Activated CD4-positive, alpha-beta T cell treated with anti-CD3 and anti-CD28 coated beads for 36 hours (primary cell): ENCODE data around the gene LRRTM2. TPM values are rescaled to one million over a fixed set of nuclear protein-coding genes. Genes with fewer than 3 reads are reported as not detected.

ENCODE experiments used
- ATAC-seq: fragments of 200-7000 bp; cut with Tn5 transposase; one replicate; pipeline ENCODE4 v1.10.0; 2021; ENCODE audit warnings: mild to moderate bottlenecking, moderate library complexity
- CTCF ChIA-PET: fragments of 350-600 bp; sonication (Branson Sonifier 250); formaldehyde crosslinking; loops from one replicate; lab custom pipeline; 2021; ENCODE audit warnings: antibody characterized with exemption; lab: Charles Lee
- POLR2A ChIA-PET: fragments of 350-600 bp; sonication (Branson Sonifier 250); formaldehyde crosslinking; loops from one replicate; lab custom pipeline; 2021; ENCODE audit warnings: antibody characterized with exemption, inconsistent platforms; lab: Charles Lee
- DNase-seq: peaks from one replicate; pipeline ENCODE4 v3.0.0-alpha.2; 2020
- H3K27ac Mint-ChIP-seq: one replicate; pipeline ENCODE4 v1.8.0; 2021; ENCODE audit warnings: mixed read lengths
- H3K27me3 Mint-ChIP-seq: one replicate; pipeline ENCODE4 v1.8.0; 2021; ENCODE audit warnings: mixed read lengths
- H3K36me3 Mint-ChIP-seq: one replicate; pipeline ENCODE4 v1.8.0; 2021; ENCODE audit warnings: low read depth, mixed read lengths
- H3K4me1 Mint-ChIP-seq: one replicate; pipeline ENCODE4 v1.8.0; 2021; ENCODE audit warnings: mixed read lengths
- H3K4me3 Mint-ChIP-seq: one replicate; pipeline ENCODE4 v1.8.0; 2021; ENCODE audit warnings: mild to moderate bottlenecking, moderate library complexity, mixed read lengths
- H3K9me3 Mint-ChIP-seq: one replicate; pipeline ENCODE4 v1.8.0; 2021; ENCODE audit warnings: low read depth, mixed read lengths
- intact Hi-C, 2 experiments: fragments of 100-400 bp; cut with DNase I in 1 of 2; cut with micrococcal nuclease in 1 of 2; formaldehyde crosslinking; loops; one replicate each; pipeline versions ENCODE4 v1.14.2 to v1.15.1; 2022 to 2024; cut with DNase I, micrococcal nuclease
- total RNA-seq, 2 experiments: library from RNA; stranded (reverse); gene quantifications; one replicate each; pipeline ENCODE4 v1.2.3, GENCODE V29; 2021

Gene LRRTM2
- total RNA-seq, 2 experiments from 2014 or later, result 0.05 TPM; not detected in 1

DNA sequence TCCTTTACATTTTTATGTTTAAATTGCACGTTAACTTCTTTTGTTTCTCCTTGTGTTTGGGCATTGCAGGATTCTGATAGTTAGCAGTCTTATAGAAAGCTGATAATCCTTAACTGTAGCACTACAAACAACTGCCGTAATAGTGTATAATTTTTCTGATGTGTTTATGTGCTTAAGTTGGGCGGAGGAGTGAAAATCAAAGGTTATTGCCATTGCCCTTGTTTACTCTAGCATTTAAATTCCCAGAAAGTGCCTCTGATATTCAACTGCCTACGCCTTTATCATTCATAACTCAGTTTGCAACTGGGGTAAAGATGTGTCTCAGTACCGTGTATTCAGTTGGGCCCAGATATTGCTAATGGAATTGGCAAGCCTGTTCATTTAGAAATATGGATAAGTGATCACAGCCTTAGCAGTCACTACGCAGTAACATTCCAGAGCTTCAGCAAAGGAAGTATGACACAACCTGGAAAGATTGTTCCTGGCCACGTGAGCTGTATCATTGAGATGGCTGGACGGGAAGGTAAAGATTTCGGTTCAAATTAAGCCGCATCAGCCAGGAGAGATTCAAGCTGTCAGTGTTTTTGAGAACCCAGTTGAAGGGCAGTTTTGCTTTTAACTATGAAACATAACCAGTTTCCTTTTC is 28.1 kb upstream of the LRRTM2 start:
- intact Hi-C loops, result no loop called here
- DNase-seq (no peak), ATAC-seq (no peak)
- Mint-ChIP-seq H3K9me3 (no peaks in the 10 kb centered on the region), H3K4me1 (peaks cover 13% of the 10 kb centered on the region), H3K4me3 (no peak overlapping the region), H3K27me3 (peaks cover 3% of the 10 kb centered on the region), H3K27ac (no peak overlapping the region), H3K36me3 (peaks cover 3% of the 10 kb centered on the region)
- POLR2A ChIA-PET, result no interaction called here
- CTCF ChIA-PET, result interaction anchor here (0.6 to 0.7 kb wide), 3 partner anchors 69 to 168 kb away, joined by 3 to 4 read pairs (median 3); no protein-coding TSS in a partner anchor

- ChIA-PET POLR2A (no interaction called here), CTCF (interaction anchor here (0.6 kb wide), 1 partner anchor 346 kb away, joined by 6 read pairs; no protein-coding TSS in a partner anchor)
- no peak overlapping the region for H3K27ac Mint-ChIP-seq
- H3K27me3 Mint-ChIP-seq, result peaks cover 4% of the 10 kb centered on the region
- H3K36me3 Mint-ChIP-seq, result peaks cover 3% of the 10 kb centered on the region
- H3K4me1 Mint-ChIP-seq, result peaks cover 13% of the 10 kb centered on the region
- no peak overlapping the region for H3K4me3 Mint-ChIP-seq
- no peaks in the 10 kb centered on the region for H3K9me3 Mint-ChIP-seq
- ATAC-seq (no peak), DNase-seq (no peak)
- intact Hi-C loops, result no loop called here
These were observed 26.6 kb upstream of the LRRTM2 start for GRCh38 chr5:138901716-138902115.

- Mint-ChIP-seq H3K9me3 (no peaks in the 10 kb centered on the region), H3K27ac (no peak overlapping the region), H3K4me1 (peaks cover 13% of the 10 kb centered on the region), H3K4me3 (no peak overlapping the region), H3K27me3 (peaks cover 4% of the 10 kb centered on the region), H3K36me3 (peaks cover 3% of the 10 kb centered on the region)
- DNase-seq (peak; percentile 33), ATAC-seq (peak; percentile 77)
- ChIA-PET POLR2A (no interaction called here), CTCF (interaction anchor here (1.0 kb wide), 1 partner anchor 9 kb away, joined by 4 read pairs; no protein-coding TSS in a partner anchor)
- intact Hi-C loops, result no loop called here
These were observed 25.3 kb upstream of the LRRTM2 start for GRCh38 chr5:138900281-138900965.

GRCh38 chr5:138898742-138899141 is 23.6 kb upstream of the LRRTM2 start:
- ChIA-PET POLR2A (interaction anchor here (0.6 kb wide), 1 partner anchor 107 kb away, joined by 4 read pairs; no protein-coding TSS in a partner anchor), CTCF (interaction anchor here (0.6 to 1.1 kb wide), 3 partner anchors 13 to 387 kb away, joined by 3 to 4 read pairs (median 3); no protein-coding TSS in a partner anchor)
- DNase-seq (no peak), ATAC-seq (no peak)
- no peaks in the 10 kb centered on the region for H3K9me3 Mint-ChIP-seq
- H3K36me3 Mint-ChIP-seq, result no peaks in the 10 kb centered on the region
- peaks cover 15% of the 10 kb centered on the region for H3K4me1 Mint-ChIP-seq
- intact Hi-C loops, result no loop called here
- H3K27ac Mint-ChIP-seq, result no peak overlapping the region
- H3K4me3 Mint-ChIP-seq, result no peak overlapping the region
- peaks cover 6% of the 10 kb centered on the region for H3K27me3 Mint-ChIP-seq

GRCh38 chr5:138898299-138898698 is 23.2 kb upstream of the LRRTM2 start:
- Mint-ChIP-seq H3K27me3 (peaks cover 6% of the 10 kb centered on the region), H3K9me3 (no peaks in the 10 kb centered on the region), H3K4me1 (peaks cover 15% of the 10 kb centered on the region), H3K36me3 (no peaks in the 10 kb centered on the region), H3K4me3 (no peak overlapping the region), H3K27ac (no peak overlapping the region)
- intact Hi-C loops, result no loop called here
- ChIA-PET POLR2A (no interaction called here), CTCF (interaction anchor here (0.6 to 1.1 kb wide), 2 partner anchors 233 to 388 kb away, joined by 3 to 4 read pairs; no protein-coding TSS in a partner anchor)
- DNase-seq (no peak), ATAC-seq (no peak)

GRCh38 chr5:138895918-138896317 is 20.8 kb upstream of the LRRTM2 start:
- peaks cover 3% of the 10 kb centered on the region for H3K9me3 Mint-ChIP-seq
- H3K27ac Mint-ChIP-seq, result no peak overlapping the region
- ChIA-PET POLR2A (no interaction called here), CTCF (interaction anchor here (0.8 kb wide), 1 partner anchor 90 kb away, joined by 3 read pairs; no protein-coding TSS in a partner anchor)
- DNase-seq (no peak), ATAC-seq (peak; percentile 9)
- peaks cover 4% of the 10 kb centered on the region for H3K36me3 Mint-ChIP-seq
- H3K4me3 Mint-ChIP-seq, result no peak overlapping the region
- peaks cover 13% of the 10 kb centered on the region for H3K4me1 Mint-ChIP-seq
- peaks cover 6% of the 10 kb centered on the region for H3K27me3 Mint-ChIP-seq
- intact Hi-C loops, result no loop called here

DNA sequence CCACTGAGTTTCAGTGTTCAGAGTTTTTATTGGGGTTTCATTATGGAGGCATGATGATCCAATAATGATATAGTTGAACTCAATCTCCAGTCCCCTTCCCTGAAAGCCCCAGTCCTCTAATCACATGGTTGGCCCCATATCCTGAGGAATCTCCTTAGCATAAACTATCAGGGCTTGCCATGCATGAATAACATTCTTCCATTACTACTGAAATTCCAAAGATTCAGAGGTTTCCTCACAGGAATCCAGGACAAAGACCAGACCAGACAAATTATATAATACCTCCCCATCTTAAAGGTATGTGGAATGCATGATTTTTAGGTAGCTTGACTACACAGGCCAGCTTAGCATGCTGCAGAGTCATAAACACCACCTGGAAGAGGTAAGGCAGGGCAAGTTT is 15.5 kb upstream of the LRRTM2 start:
- DNase-seq (no peak), ATAC-seq (no peak)
- ChIA-PET POLR2A (no interaction called here), CTCF (interaction anchor here (1.4 kb wide), 1 partner anchor 9 kb away, joined by 4 read pairs; no protein-coding TSS in a partner anchor)
- H3K36me3 Mint-ChIP-seq, result peaks cover 18% of the 10 kb centered on the region
- H3K4me3 Mint-ChIP-seq, result no peak overlapping the region
- H3K4me1 Mint-ChIP-seq, result peaks cover 2% of the 10 kb centered on the region
- H3K27me3 Mint-ChIP-seq, result peaks cover 2% of the 10 kb centered on the region
- intact Hi-C loops, result no loop called here
- peaks cover 14% of the 10 kb centered on the region for H3K9me3 Mint-ChIP-seq
- H3K27ac Mint-ChIP-seq, result no peak overlapping the region

GRCh38 chr5:138889994-138890393 is 14.9 kb upstream of the LRRTM2 start:
- peaks cover 2% of the 10 kb centered on the region for H3K27me3 Mint-ChIP-seq
- ChIA-PET POLR2A (no interaction called here), CTCF (no interaction called here)
- H3K4me3 Mint-ChIP-seq, result no peak overlapping the region
- DNase-seq (no peak), ATAC-seq (no peak)
- H3K27ac Mint-ChIP-seq, result no peak overlapping the region
- intact Hi-C loops, result no loop called here
- H3K4me1 Mint-ChIP-seq, result no peaks in the 10 kb centered on the region
- peaks cover 18% of the 10 kb centered on the region for H3K36me3 Mint-ChIP-seq
- H3K9me3 Mint-ChIP-seq, result peaks cover 14% of the 10 kb centered on the region

DNA sequence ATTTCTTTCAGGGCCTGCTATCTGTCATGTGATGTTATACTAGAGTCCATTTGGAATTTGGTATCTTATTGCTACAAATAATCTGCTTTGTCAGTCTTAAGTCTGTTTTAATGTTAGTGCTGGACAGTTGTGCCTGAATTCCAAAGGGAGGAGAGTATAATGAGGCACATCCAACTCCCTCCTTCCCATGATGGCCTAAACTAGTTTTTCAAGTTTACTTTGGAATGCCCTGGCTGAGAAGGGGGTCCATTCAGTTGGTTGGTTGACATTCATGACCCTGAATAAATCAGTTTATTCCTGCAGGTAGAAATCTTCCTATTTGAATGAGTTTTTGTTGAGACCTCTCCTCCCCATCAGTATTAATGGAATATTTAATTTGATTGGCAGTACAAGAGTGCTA is 9.4 kb upstream of the LRRTM2 start:
- Mint-ChIP-seq H3K4me3 (no peak overlapping the region), H3K36me3 (peaks cover 4% of the 10 kb centered on the region), H3K9me3 (peaks cover under 1% of the 10 kb centered on the region), H3K4me1 (no peaks in the 10 kb centered on the region), H3K27ac (no peak overlapping the region), H3K27me3 (peaks cover 4% of the 10 kb centered on the region)
- DNase-seq (no peak), ATAC-seq (no peak)
- intact Hi-C loops, result no loop called here
- ChIA-PET CTCF (no interaction called here), POLR2A (no interaction called here)

GRCh38 chr5:138884094-138884493 is 9.0 kb upstream of the LRRTM2 start:
- peaks cover 4% of the 10 kb centered on the region for H3K27me3 Mint-ChIP-seq
- ChIA-PET POLR2A (no interaction called here), CTCF (no interaction called here)
- no peak overlapping the region for H3K4me3 Mint-ChIP-seq
- no peaks in the 10 kb centered on the region for H3K4me1 Mint-ChIP-seq
- DNase-seq, result no peak
- H3K9me3 Mint-ChIP-seq, result no peaks in the 10 kb centered on the region
- no peak overlapping the region for H3K27ac Mint-ChIP-seq
- ATAC-seq, result no peak
- H3K36me3 Mint-ChIP-seq, result peaks cover 3% of the 10 kb centered on the region
- intact Hi-C loops, result no loop called here

GRCh38 chr5:138883211-138883610 is 8.1 kb upstream of the LRRTM2 start:
- Mint-ChIP-seq H3K27me3 (peaks cover 4% of the 10 kb centered on the region), H3K4me1 (no peaks in the 10 kb centered on the region), H3K4me3 (no peak overlapping the region), H3K27ac (no peak overlapping the region), H3K36me3 (no peaks in the 10 kb centered on the region), H3K9me3 (no peaks in the 10 kb centered on the region)
- ATAC-seq (no peak), DNase-seq (no peak)
- ChIA-PET CTCF (no interaction called here), POLR2A (no interaction called here)
- intact Hi-C loops, result no loop called here
